ENCODE data around the gene HECW1.
"Not testable (repeated sequence)": the region's sequence is repeated elsewhere in the genome, so short reads cannot be mapped to it uniquely, and the experiment has no call there.

Gene HECW1

DNA sequence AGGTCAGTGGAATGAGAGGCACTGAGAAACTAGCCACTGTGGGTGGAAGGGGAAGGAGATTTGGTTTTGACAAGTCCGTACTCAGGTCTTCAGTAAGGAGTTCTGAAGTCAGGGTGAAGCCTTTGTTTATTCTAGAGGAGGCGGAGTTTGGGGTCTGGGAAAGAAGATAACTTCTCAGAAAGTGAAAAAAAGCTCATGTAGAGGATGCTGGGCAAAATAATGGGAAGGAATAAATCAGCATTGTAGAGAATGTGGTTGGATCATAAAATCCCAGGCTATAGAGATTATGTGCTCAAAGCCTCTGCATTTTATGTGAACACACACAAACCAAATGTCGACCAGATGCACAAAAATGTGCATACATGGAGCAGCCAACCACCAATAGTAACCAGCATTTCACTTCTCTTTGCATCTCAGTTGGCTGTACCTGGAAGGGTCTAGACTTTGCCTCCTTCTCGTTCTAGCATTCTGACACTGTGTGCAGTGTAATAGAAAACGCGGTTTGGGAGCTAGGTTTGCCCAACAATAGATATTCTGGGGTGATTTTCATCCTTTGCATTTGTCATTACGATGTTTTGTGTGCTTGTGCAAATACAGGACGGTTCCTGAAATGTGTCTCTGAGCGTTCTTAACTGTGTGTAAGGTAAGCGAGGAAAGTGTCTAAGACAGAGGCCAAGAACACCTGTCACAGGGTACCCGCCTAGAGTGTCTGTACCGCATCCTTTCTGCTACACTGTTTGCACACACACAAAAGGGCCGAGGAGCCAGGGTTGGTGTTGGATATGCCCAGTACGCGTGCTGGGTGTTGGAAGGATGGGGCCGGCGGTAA, 603 bp upstream of the HECW1 start:
- H3K4me3 ChIP-seq (ENCODE audit: low read depth, low read length): no peak overlapping the region

DNA sequence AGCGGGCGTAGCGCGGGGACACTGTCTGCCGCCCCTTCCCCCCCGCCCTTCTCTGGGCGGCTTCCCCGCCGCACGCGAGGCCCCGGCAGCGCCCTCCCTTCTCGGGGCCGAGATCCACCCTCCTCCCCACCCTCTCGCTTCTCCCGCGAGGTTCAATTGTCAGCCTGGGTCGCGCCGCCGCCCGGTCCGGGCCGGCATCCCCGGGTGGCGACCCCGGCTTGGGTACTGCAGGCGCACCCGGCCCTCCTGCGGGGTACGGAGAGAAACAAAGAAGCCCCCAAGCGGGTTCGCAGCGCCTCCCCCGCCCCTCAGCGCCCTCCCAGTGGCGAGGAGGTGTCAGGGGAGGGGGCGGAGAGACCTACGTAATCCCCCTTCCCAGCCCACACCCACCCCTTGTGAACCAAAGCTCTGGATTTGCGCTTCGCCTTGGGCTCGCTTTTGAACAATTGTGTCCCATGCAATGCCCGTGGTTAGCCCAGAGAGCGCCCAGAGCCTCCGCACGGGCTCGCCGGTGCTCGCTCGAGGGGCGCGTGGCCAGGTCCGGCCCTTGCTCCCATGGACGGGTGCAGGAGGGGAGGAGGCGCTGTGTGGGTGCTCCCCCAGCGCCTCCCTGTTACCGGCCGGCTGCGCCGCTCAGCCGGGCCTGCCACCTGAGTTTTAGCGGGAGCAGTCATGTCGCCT, 634 bp downstream of the HECW1 start:
- peak overlapping the region; percentile 67 for H3K4me3 ChIP-seq (ENCODE audit: low read depth, low read length)

DNA sequence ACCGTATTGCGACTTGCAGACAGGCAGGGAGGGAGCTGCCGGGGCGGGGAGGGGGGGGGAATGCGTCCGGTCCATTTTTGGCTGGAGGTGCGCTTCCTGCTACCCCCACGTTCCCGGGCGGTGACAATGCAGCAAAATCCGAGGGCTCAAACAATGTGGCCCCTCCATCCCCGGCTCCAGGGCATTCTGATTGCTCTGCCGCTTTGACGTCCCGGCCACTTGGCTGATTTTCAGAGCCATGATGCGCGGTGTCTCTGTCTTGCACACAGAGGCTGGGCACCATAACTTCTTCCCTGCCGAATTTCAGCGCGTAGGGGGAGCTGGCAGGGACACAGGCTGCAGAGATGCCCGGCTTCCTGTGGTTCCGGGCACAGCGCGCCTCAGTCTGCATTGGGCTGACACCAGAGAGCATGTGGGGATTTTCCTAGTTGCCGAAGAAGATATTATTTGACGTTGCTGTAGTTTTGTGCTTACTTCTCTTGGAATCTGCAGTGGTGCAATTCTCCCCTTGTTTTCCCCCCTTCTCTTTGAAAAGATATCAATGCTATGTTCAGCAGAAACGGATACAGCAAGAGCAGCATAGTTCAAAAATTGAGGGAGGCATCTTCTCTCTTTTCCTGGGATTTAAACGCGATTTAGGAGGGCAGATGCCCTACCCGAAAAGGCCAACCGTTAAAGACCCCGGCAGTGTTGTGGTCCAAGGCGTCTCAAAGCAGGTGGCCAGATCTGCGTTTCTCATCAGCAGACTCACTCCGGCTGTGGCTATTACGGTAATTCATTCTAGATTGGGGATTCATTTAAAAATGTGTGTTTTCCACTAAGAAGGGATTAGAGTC, 1.4 kb downstream of the HECW1 start:
- H3K4me3 ChIP-seq (ENCODE audit: low read depth, low read length): peak overlapping the region; percentile 67

DNA sequence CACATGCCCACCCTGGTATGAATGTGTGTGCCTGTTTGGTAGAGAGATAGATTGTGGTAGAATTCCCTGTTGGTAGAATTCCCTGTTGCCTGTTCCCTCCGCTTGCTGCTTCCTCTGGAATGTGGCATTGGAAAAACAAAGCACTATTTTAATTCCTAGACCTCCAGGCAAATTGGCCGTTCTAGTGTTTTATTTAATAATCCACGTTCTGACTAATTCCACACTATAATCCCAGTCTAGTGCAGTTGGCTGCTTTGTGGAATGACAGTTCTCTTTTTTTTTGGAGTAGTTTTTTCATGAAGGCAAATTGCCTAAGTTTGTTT, 2.0 kb downstream of the HECW1 start:
- peak overlapping the region; percentile 67 for H3K4me3 ChIP-seq (ENCODE audit: low read depth, low read length)

DNA sequence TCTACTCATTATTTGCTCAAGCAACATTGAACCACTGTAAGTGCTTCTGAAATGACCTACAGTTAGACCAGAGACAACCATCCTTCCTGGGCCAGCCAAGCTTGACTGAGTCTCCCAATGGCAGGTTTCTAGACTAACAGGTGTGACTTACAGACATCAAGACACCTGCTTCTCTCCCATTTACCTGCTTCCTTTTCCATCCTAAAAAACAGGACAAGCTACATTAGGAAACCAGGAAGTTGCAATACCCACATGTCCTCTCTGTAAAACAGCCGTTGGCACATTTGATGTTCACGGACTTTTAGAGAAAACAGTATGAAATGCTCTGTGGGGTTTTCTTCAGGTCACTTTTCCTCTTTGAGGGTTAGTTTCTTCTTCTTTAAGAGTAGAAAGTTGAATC, 4.0 kb downstream of the HECW1 start:
- no peak overlapping the region for H3K4me3 ChIP-seq (ENCODE audit: low read depth, low read length)

DNA sequence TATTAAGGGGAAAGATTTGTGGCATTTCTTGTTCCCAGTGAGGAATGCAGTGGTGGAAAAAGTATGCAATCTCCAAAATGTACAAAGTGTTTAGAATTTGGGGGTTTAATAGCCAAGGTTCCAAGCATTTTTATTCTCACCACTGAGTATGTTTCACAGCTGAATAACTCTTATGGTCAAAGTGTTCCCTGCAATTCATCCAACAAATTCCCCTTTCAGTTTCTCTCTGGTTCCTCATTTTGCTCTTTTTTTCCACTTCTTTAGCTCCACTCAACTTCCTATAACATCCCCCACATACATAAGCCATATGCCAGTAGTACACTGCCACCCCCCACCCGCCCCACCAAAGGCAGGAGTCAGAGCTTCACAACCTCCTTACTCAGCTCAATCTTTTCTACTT, 4.6 kb downstream of the HECW1 start:
- no peak overlapping the region for H3K4me3 ChIP-seq (ENCODE audit: low read depth, low read length)

DNA sequence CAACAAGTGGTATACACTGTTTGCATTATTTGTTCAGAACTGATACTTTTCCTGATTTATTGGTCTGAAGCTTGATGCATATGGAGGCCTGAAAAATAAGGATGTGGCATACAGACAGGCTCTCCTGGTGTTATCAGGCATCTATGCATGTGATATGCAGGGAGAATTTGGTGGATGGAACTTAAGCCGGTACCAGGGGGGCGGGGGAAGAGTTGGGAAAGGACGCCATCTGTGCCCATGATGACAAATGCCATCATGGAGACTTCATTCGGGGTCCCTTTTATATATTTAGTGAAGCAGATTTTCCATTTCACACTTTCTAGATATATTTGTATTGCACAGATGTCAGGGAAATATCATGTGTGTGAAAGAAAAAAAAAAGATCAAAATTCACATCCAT, 5.4 kb downstream of the HECW1 start:
- no peak overlapping the region for H3K4me3 ChIP-seq (ENCODE audit: low read depth, low read length)

DNA sequence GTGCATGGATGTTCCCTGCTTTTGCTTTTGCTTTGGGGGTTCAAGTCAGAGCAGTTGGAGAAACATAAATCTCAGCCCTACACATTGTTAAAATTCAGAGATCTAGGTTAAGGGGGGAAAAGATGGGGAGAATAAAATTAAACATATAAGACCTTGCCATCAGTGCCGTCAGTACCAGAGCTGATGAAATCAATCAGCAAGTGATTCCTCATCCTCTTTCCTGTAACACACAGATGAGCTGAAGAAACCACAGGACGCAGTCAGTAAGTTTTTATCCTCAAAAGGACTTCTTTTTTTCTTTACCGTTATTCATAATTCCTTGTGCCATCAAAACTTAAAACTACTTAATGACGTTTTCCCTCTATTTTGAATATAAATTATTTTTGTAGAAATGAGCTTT, 5.9 kb downstream of the HECW1 start:
- no peak overlapping the region for H3K4me3 ChIP-seq (ENCODE audit: low read depth, low read length)

DNA sequence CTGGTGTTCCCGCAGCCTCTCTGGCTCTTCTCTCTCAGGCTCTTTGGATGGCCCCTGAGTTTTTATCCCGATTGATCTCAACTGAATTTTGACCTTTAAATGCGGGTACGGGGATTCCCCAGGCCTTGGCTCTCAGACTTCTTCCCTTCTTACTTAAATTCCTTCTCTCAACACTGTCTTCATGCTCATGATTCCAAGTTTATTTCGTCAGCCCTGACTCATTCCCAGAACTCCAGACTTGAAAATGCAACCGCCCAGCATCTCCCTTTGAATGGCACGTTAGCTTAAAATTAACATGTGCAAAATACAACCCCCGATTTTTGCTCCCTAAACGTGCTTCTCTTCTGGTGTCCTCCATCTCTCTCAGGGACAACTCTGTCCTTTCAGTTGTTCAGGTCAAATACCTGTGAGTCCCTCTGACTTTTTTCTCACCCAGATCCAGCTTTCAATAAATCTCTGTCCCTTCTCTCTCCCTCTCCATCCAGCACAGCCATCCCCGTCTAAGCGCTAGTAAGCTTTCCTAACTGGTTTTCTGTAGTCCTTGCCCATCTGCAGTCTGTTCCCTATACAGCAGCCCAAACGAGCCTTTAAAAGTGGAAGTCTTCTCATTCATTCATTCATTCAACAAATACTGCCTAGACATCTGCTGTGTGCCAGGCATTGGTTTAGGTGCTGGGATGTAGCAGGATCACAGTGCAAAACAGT, 7.1 kb downstream of the HECW1 start:
- no peak overlapping the region for H3K4me3 ChIP-seq (ENCODE audit: low read depth, low read length)

DNA sequence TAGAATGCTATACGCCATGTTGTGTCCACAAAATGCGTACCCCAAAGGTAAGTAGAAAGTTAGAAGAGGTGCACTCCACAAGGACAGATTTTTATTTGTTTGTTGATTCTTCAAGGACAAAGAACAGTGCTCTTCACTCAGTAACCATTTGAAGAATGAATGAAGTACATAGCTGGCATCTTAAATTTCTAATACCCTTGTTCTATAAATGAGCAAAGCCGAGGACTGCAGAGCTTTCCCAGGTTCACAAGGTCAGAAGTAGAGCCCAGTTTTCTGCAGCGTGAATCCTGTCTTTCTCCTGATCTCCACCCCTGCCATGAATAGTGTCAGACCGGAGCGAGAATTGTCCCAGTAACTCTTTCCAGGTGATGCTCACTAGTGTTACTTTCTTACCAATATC, 9.5 kb downstream of the HECW1 start:
- H3K4me3 ChIP-seq (ENCODE audit: low read depth, low read length): no peak overlapping the region

DNA sequence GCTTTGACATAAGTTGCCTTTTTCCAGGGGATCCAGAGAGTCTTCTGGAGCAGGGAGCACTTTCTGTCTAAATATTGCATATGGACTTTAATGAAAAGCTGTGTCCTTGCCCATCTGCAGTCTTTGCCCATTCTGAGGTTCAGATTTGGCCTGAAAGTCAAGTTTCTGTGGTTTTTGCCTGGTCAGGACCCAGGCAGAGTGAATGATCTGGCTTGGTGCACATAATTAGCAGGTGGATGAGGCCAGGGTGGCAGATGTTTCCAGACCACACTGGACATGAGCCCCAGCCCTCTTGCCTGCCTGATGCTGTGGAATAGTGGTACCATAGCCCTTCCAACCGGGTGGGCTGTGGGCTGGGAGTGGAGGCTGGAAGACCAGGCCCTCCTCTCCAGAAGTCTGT, 11.0 kb downstream of the HECW1 start:
- no peak overlapping the region for H3K4me3 ChIP-seq (ENCODE audit: low read depth, low read length)

DNA sequence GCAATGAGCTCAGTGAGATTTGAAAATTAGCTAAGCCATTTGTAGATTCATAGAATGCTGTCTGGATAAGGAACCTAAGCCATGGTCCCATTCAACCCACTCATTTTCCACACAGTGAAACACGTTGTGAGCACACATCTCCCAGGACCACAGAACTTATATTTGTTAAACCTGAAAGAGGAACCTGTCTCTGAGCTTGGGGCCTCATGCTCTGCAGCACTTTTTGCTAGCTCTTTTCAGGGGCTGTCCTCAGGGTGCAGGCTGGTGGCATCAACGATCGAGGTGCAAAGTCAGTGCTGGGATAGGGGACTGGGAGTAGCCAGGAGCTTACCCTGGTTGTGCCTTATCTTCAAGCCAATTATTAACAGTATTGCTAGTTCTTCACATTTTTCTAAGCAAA, 11.9 kb downstream of the HECW1 start:
- no peak overlapping the region for H3K4me3 ChIP-seq (ENCODE audit: low read depth, low read length)

DNA sequence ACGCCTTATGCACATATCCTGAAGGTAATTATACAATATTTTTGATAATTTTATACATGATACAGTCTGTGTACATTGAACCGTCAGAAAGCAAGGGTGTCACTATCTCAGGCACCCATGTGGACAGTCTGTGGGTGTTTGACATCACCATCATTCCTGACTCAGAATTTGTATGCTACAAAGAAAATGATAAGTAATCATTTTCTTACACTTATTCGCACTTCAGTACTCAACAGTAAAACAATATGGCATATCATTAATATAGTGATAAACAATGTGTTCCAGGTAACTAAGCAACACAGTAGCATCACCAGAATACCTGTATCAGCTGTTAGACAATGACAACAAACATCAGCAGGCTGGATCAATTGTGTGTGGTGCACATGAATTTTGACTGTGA, 17.9 kb downstream of the HECW1 start:
- no peak overlapping the region for H3K4me3 ChIP-seq (ENCODE audit: low read depth, low read length)

DNA sequence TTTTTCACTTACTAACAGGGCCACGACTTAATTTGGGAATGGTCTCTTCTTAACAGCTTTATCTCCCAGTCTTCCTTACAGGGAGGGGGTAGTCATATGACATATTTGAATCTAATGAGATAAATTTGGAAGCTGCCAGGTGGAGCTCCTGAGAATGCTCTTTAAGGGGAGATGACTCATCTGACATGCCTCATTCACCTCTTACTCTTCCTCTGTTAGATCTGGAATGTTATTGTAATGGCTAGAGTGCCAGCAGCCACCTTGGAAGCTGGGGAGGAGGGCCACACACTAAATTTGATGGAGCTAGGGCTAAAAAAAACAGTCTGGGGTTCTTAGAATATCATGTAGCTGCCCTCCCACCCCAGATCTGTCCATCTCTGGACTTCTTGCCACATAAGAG, 22.7 kb downstream of the HECW1 start:
- no peak overlapping the region for H3K4me3 ChIP-seq (ENCODE audit: low read depth, low read length)

DNA sequence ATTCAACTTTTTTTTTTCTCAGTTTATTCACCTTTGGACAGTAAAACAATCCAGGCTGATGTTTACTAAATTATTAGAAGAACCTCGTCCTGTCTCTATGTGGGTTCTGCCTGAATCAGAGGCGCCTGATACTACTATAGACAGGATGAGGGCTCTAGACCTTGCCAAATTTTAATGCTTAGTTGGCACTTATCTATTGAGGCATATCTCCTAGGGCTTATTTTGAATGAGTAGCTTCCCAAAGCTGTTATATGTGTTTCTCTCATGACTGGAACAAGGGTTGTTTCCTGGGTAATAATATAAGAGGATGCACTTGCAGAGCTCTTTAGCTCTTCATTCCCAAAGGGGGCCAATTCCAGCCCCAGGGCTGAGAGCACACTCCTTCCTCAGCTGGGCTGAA, 23.6 kb downstream of the HECW1 start:
- H3K4me3 ChIP-seq (ENCODE audit: low read depth, low read length): no peak overlapping the region

DNA sequence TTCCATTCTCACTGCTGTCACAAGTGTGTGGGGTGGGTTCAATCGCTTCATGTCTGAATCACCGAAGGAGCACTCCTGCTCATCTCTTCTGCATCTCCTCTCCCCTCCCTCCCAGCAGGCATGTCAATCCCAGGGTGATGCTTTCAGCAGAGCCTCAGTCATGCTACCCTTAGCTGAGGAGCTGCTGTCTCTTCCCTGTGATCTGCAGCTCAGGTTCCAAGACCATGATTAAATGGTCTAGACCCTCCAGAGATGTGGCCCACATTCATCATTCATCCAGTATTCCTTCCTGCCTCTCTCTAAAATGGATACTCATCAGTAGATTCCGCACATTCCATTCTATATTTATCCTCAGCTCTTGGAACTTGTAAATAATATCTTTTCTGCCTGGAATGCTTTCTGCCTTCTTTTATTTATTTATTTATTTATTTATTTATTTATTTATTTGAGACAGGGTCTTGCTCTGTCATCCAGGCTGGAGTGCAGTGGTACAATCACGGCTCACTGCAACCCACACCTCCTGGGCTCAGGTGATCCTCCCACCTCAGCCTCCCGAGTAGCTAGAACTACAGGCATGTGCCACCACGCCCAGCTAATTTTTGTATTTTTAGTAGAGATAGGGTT, 24.8 kb downstream of the HECW1 start:
- not testable (repeated sequence) for H3K4me3 ChIP-seq (ENCODE audit: low read depth, low read length)

DNA sequence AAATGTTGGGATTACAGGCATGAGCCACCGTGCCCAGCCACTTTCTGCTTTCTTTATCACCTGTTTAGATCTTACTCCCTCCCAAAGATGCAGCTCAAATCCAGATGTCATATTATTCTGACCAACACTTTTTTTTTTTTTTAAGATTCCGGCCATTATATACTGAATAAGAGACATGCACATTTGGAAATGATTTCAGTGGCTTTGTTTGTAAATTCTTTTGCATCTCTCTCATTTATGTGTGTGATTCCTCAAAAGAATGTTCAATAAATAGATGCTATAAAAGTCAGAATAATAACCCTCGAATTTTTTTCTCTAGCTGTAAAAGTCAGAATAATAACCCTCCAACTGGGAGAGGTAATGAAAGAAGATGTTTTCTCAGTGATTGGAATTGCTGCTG, 25.4 kb downstream of the HECW1 start:
- H3K4me3 ChIP-seq (ENCODE audit: low read depth, low read length): no peak overlapping the region

DNA sequence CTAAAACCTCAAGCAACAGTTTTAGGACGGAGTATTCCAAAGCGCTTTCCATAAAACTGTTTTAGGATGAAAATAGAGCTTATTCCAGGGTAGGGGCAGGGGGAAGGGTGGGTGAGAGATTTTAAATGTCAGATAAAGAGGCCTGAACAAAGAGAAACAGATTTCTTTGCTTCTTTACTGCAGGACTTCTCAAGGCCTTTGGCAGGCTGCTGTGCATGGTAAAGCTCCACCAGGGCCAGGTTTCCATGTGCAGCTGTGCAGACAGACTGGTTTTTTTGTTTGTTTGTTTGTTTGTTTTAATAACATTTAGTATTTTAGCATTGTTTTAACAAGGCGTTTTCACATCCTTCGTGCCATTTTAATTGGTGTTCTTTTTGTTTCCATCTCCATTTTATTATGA, 26.3 kb downstream of the HECW1 start:
- H3K4me3 ChIP-seq (ENCODE audit: low read depth, low read length): no peak overlapping the region

DNA sequence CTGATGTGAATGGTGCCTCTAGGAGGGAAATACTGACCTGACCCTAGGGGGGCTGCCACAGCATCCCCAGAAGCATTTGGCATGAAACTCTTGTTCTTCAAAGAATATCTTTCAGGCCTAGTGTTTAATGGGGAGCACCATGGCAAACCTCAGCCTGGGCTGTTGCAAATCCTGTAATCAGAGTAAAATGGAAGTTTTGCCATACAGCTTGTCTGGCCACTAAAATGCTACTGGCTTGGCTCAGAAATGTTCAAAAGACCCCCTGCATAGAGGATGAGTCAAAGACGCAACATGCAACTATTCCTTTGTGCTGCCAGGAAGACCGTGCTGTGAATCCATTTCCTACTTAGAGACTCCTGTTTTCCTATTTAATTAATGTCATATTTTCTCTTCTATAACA, 26.7 kb downstream of the HECW1 start:
- no peak overlapping the region for H3K4me3 ChIP-seq (ENCODE audit: low read depth, low read length)

DNA sequence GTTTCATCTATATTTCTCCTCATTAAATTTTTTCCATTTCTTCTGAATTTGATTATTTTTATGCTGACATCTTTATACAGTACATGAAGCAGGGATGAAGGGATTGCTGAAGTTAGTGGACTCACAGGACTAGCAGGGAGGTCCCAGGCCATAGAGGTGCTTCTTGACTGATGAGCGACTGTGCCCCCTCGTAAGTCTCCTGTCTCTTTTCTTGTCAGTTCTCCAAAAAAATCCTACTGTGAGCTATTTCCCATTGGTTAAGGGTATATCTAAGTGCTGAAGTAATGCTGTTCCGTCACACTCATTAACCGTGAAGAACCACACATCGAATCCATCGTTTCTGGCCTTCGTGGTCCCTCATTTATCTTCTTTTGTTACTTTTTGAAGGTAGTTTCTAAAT, 27.7 kb downstream of the HECW1 start:
- no peak overlapping the region for H3K4me3 ChIP-seq (ENCODE audit: low read depth, low read length)

DNA sequence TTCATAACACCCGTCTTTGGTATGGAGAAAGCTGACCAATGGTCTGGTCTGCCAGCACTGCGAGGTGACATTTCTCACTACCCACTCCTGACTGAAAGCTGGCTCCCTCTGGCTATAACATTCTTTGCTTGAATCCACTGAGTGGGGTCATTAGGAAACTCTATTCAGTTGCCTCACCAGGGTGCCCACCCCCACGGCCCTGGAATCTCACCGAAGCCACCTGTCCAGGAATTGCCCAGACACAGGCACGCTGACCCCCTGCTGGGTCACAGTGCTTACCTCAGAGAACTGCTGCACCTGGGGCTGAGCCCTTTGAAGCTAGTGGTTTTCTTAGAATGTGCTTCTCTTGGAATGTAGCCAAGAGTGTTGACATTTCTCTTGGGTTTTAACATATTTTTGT, 28.6 kb downstream of the HECW1 start:
- H3K4me3 ChIP-seq (ENCODE audit: low read depth, low read length): no peak overlapping the region

Measured in iPS-11a (cell line).